ENCODE data around the gene ZNF236.

DNA sequence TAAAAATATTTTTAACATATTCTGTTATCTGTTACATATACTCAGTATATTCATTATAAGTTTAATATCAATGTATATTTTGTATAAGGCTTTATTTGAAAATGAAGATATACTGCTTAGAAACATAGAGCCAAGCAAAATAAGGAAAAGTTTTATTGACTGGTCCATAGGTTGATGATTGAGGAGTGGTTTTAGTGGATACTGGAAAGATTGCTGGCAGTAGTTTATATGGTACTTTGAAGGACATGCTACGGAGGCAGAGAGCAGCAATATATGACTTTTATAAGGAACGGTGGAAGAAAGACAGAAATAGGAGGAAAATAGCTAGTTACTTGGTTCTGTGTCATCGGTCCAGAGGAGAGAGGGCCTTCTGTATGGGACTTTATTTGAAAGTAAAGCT, 92.4 kb downstream of the ZNF236 start:
- TF ChIP-seq CTCF (IDR thresholded peaks at IDR 0.05) (no peak), EP300 (IDR thresholded peaks at IDR 0.05) (no peak), POLR2A (IDR thresholded peaks at IDR 0.05) (no peak)

Measured in tibial nerve (tissue), 4 donors.